ENCODE measurements around the gene GRAP2.

GRAP2 gene

DNA sequence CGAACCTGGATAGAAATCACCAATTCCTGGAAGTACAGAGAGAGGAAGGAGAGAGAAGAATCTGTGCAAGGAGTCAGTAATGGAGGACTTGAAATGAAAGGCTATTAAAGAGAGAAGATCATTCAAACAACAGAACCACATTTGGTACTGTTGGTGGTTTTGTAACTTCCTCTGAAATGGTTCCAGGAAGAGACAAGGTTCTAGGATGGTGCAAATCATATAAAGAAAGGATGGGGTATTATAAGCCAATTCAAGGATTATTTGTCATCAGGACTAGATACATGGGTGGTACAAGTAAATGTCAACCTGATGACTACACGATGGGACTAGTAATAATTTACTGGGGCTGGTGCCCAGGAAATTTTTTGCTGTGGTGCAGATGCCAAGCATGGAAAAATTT lies 30.4 kb downstream of the GRAP2 start:
- H3K4me3 ChIP-seq (ENCODE audit: control insufficient read depth, low read depth, low read length) = no peak overlapping the region
- DNase-seq (ENCODE audit: low read depth) = no peak
- TF ChIP-seq, protein P1, sequence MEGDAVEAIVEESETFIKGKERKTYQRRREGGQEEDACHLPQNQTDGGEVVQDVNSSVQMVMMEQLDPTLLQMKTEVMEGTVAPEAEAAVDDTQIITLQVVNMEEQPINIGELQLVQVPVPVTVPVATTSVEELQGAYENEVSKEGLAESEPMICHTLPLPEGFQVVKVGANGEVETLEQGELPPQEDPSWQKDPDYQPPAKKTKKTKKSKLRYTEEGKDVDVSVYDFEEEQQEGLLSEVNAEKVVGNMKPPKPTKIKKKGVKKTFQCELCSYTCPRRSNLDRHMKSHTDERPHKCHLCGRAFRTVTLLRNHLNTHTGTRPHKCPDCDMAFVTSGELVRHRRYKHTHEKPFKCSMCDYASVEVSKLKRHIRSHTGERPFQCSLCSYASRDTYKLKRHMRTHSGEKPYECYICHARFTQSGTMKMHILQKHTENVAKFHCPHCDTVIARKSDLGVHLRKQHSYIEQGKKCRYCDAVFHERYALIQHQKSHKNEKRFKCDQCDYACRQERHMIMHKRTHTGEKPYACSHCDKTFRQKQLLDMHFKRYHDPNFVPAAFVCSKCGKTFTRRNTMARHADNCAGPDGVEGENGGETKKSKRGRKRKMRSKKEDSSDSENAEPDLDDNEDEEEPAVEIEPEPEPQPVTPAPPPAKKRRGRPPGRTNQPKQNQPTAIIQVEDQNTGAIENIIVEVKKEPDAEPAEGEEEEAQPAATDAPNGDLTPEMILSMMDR (IDR thresholded peaks at IDR 0.05; ENCODE audit: control insufficient read depth, insufficient read depth, low read depth, low read length, missing control alignments) = no peak

DNA sequence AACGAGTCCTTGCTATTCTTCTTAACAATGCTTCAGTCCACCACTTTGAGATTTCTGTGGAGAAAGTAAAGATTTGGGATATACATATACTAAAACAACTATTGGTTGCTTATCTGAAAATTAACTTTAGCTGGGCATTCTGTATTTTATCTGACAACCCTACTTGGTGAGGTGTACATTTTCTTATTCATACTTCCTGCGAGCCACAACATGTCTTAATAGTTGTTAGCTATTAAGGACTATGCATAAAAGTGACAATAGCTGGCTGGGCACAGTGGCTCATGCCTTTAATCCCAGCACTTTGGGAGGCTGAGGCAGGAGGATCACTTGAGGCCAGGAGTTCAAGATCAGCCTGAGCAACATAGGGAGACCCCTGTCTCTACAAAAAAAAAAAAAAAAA lies 31.3 kb downstream of the GRAP2 start:
- TF ChIP-seq, protein P1 (IDR thresholded peaks at IDR 0.05; ENCODE audit: control insufficient read depth, insufficient read depth, low read depth, low read length, missing control alignments) = no peak
- no peak for DNase-seq (ENCODE audit: low read depth)
- no peak overlapping the region for H3K4me3 ChIP-seq (ENCODE audit: control insufficient read depth, low read depth, low read length)

DNA sequence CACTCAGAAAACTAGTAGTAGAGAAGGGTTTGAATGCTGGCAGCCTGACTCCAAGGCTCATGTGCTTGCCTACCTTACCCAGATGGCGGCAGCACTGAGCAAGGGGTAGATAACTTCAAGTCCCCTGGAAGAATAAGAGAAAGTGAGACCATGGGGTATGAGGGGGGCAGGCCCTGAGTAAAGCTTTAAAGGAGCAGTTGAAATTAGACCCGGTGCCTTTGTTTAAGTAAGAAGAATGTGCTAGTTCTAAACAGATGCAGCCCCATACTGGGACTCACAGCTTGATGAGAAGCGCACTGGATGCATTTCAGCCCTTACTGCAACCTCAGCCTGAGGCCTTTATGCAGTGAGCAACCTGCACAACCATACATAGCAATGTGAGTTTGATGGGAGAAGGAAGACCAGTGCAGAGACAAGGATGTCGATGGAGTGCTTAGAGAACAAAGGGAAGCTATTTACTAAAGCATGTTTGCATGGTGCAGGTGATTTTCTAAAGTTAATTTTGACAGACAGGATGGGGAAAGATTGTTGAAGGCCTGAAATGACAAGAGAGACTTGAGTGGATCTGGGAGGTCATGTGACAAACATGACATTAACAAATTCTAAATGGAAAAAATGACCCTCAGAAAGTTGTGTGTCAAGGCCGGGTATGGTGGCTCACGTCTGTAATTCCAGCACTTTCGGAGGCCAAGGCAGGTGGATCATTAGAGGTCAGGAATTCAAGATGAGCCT lies 32.2 kb downstream of the GRAP2 start:
- DNase-seq (ENCODE audit: low read depth) = no peak
- TF ChIP-seq, protein P1 (IDR thresholded peaks at IDR 0.05; ENCODE audit: control insufficient read depth, insufficient read depth, low read depth, low read length, missing control alignments) = peak; percentile 60
- no peak overlapping the region for H3K4me3 ChIP-seq (ENCODE audit: control insufficient read depth, low read depth, low read length)

DNA sequence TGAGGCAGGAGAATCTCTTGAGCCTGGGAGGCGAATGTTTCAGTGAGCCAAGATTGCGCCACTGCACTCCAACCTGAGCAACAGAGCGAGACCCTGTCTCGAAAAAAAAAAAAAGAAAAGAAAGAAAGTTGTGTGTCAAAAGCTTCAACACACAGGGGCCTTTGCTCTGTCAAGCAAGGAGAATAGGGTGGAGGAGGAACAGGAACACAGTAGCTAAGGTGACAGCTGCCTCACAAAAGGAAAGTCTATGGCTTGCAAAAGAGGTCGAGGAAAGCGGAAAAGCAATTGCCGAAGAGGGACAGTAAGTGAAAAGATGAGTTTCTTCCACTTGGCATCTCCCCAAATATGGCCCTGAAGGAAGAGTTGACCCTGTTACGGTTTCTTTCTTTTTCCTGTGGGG lies 32.9 kb downstream of the GRAP2 start:
- no peak overlapping the region for H3K4me3 ChIP-seq (ENCODE audit: control insufficient read depth, low read depth, low read length)
- TF ChIP-seq, protein P1 (IDR thresholded peaks at IDR 0.05; ENCODE audit: control insufficient read depth, insufficient read depth, low read depth, low read length, missing control alignments) = no peak
- DNase-seq (ENCODE audit: low read depth) = no peak

DNA sequence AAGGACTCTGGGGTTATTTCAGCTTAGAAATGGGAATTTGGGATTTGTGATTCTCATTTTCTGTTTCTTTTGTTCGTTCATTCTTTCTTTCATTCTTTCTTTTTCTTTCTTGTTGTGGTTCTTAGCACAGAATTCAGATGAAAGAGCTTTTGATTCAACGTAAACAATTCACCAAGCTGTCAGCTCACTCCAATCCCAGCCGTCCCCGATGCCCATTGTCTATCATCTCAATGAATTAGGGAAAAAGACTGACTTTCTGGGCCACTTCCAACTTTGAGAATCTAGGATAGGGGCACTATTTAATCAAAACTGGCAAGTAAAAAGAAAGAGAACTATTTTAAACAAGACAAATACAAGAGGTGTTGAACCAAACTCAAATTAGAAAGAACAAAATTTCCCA lies 34.2 kb downstream of the GRAP2 start:
- H3K4me3 ChIP-seq (ENCODE audit: control insufficient read depth, low read depth, low read length) = no peak overlapping the region
- TF ChIP-seq, protein P1 (IDR thresholded peaks at IDR 0.05; ENCODE audit: control insufficient read depth, insufficient read depth, low read depth, low read length, missing control alignments) = no peak
- DNase-seq (ENCODE audit: low read depth) = no peak

DNA sequence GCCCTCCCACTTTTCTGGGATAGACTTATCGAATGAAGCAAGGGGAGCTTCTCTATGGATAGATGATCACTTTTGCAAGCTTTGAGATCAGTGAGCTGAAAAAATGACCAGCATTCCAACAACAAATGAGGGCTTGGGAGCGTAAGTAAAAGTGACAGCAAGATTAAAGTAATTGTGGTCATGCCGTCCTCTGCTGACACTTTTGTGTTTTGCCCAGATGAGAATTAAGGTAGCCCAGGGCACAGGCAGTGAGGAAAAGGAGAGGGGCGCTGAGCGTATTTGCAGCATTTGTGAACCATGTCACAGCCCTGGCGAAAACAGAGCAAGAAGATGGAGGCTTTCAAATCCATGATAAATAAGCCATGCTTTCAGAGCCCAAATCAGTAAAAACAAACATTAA lies 34.7 kb downstream of the GRAP2 start:
- DNase-seq (ENCODE audit: low read depth) = no peak
- no peak overlapping the region for H3K4me3 ChIP-seq (ENCODE audit: control insufficient read depth, low read depth, low read length)
- TF ChIP-seq, protein P1 (IDR thresholded peaks at IDR 0.05; ENCODE audit: control insufficient read depth, insufficient read depth, low read depth, low read length, missing control alignments) = no peak

Data from AG09309 (cell line).